Lower lobe of right lung (tissue), 2 donors: Measurements from ENCODE around the gene CAAP1. TPM values are rescaled to one million over a fixed set of nuclear protein-coding genes. Genes with fewer than 3 reads are reported as not detected.

ENCODE experiments used
- ATAC-seq, 2 donors: fragments of 200-7000 bp; cut with Tn5 transposase; one replicate each; pipeline ENCODE4 v1.9.1; 2020 to 2022; ENCODE audit warnings: mild to moderate bottlenecking in 2 of 2, moderate library complexity in 2 of 2
- DNase-seq: peaks from one replicate; pipeline ENCODE4 v3.0.0-alpha.2; 2020
- H3K27ac ChIP-seq: fragments of 200-600 bp; one replicate; pipeline ENCODE4 v1.8.0; 2022
- H3K27me3 ChIP-seq: fragments of 200-600 bp; one replicate; pipeline ENCODE4 v1.8.0; 2022; ENCODE audit warnings: low read depth
- H3K36me3 ChIP-seq: fragments of 200-600 bp; one replicate; pipeline ENCODE4 v1.8.0; 2022; ENCODE audit warnings: mild to moderate bottlenecking
- H3K4me1 ChIP-seq: fragments of 200-600 bp; one replicate; pipeline ENCODE4 v1.8.0; 2022
- H3K4me3 ChIP-seq: fragments of 200-600 bp; one replicate; pipeline ENCODE4 v1.8.0; 2022; ENCODE audit warnings: mild to moderate bottlenecking
- H3K9me3 ChIP-seq: fragments of 200-600 bp; one replicate; pipeline ENCODE4 v1.8.0; 2022
- CTCF ChIP-seq: fragments of 200-600 bp; IDR thresholded peaks from one replicate; pipeline ENCODE4 v1.8.0; 2022; ENCODE audit warnings: antibody characterized with exemption, mild to moderate bottlenecking
- intact Hi-C: fragments of 100-400 bp; cut with DNase I; formaldehyde crosslinking; loops from one replicate; pipeline ENCODE4 v1.11.0; 2022
- total RNA-seq: library from RNA; stranded (reverse); fragmentation: NEBNext Ultra II Directional; extraction: Animal tissue kit (Norgen Biotek cat#: 25700); gene quantifications from one replicate; pipeline ENCODE4 v1.2.1, GENCODE V29; 2021
- donor health status: DM: no; HTN: yes; CAD: no; lungs with severe emphysema.

CAAP1 gene
- total RNA-seq, 1 donor from 2014 or later, result 13.3 TPM

- no peak for TF ChIP-seq CTCF
- Histone ChIP-seq H3K9me3 (no peaks in the 10 kb centered on the region), H3K27ac (no peak overlapping the region), H3K27me3 (no peaks in the 10 kb centered on the region), H3K4me1 (no peaks in the 10 kb centered on the region), H3K4me3 (no peak overlapping the region), H3K36me3 (peaks cover 49% of the 10 kb centered on the region)
- ATAC-seq (no peak), DNase-seq (no peak)
- intact Hi-C loops, result no loop called here
Measured at GRCh38 chr9:26904070-26904469, 11.5 kb upstream of the CAAP1 start.

GRCh38 chr9:26893030-26893676 is 551 bp upstream of the CAAP1 start:
- no peaks in the 10 kb centered on the region for H3K36me3 ChIP-seq
- no peak for DNase-seq
- peak overlapping the region; percentile 99 for H3K27ac ChIP-seq
- ATAC-seq, result no peak
- intact Hi-C loops, result no loop called here
- peaks cover 19% of the 10 kb centered on the region for H3K4me1 ChIP-seq
- no peaks in the 10 kb centered on the region for H3K27me3 ChIP-seq
- H3K9me3 ChIP-seq, result no peaks in the 10 kb centered on the region
- H3K4me3 ChIP-seq, result peak overlapping the region; percentile 92
- TF ChIP-seq CTCF, result no peak

GRCh38 chr9:26891726-26892125 is 876 bp downstream of the CAAP1 start:
- TF ChIP-seq CTCF, result no peak
- Histone ChIP-seq H3K36me3 (peaks cover 4% of the 10 kb centered on the region), H3K27ac (peak overlapping the region; percentile 99), H3K9me3 (no peaks in the 10 kb centered on the region), H3K4me1 (peaks cover 19% of the 10 kb centered on the region), H3K27me3 (no peaks in the 10 kb centered on the region), H3K4me3 (peak overlapping the region; percentile 92)
- intact Hi-C loops, result no loop called here
- ATAC-seq, result no peak
- no peak for DNase-seq

GRCh38 chr9:26888271-26888670 is 4.3 kb downstream of the CAAP1 start:
- Histone ChIP-seq H3K36me3 (peaks cover 24% of the 10 kb centered on the region), H3K4me1 (peaks cover 19% of the 10 kb centered on the region), H3K27ac (no peak overlapping the region), H3K9me3 (no peaks in the 10 kb centered on the region), H3K27me3 (no peaks in the 10 kb centered on the region), H3K4me3 (no peak overlapping the region)
- no peak for TF ChIP-seq CTCF
- ATAC-seq (no peak), DNase-seq (no peak)
- intact Hi-C loops, result no loop called here

GRCh38 chr9:26882154-26882553 is 10.4 kb downstream of the CAAP1 start:
- no peak for TF ChIP-seq CTCF
- peaks cover 57% of the 10 kb centered on the region for H3K36me3 ChIP-seq
- DNase-seq (no peak), ATAC-seq (no peak)
- H3K4me3 ChIP-seq, result no peak overlapping the region
- H3K27ac ChIP-seq, result no peak overlapping the region
- no peaks in the 10 kb centered on the region for H3K27me3 ChIP-seq
- intact Hi-C loops, result no loop called here
- peaks cover 5% of the 10 kb centered on the region for H3K9me3 ChIP-seq
- no peaks in the 10 kb centered on the region for H3K4me1 ChIP-seq
